ENCODE data around the gene CLASP2.

CLASP2 gene

DNA sequence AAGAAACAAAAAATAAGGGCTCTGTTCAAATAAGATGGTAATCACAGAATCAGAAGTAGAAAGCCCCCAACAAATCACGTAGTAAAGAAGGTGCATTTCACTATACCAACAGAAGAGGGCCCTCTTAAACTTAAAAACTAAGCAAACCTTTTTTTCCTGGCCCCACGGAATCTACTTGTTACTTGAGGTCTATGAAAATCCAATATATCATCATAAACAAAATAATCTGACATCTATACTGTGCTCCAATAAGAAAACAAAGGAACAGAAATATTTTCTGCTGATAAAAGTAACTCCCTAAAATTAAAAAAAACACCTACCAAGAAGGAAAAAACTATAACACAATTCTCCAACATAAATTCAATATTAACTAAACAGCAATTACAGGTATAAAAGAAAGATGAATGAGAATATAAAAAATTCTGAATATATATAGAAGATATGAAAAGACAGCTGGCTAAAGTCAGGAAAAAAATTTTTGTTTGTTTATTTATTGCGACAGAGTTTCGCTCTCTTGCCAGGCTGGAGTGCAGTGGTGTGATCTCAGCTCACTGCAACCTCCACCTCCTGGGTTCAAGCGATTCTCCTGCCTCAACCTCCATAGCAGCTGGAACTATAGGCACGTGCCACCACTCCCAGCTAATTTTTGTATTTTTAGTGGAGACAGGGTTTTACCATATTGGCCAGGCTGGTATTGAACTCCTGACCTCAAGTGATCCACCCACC is 81.8 kb downstream of the CLASP2 start:
- DNase-seq (ENCODE audit: low read depth), result no peak

GRCh38 chr3:33634262-33634661 is 83.8 kb downstream of the CLASP2 start:
- DNase-seq (ENCODE audit: low read depth), result no peak

GRCh38 chr3:33629219-33629618 is 88.8 kb downstream of the CLASP2 start:
- DNase-seq (ENCODE audit: low read depth), result no peak

- no peak for DNase-seq (ENCODE audit: low read depth)
Measured at GRCh38 chr3:33624756-33625155, 93.3 kb downstream of the CLASP2 start.

DNA sequence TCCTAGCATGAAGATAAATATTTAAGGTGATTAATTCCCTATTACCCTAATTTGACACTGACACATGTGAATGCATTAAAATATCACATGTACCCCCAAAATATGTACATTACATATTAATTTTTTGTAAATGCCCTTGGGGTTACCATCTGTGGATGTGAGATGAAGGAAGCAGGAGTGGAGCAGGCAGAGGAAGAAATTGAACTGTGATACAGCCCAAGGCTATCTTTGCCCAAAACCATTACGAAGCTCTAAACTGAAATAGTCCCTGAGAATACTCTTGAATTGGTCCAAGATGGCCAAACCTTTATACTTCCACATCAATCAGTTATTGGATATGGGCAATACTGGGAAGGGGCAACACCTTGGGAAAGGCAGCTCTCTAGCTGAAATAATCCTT is 105.0 kb downstream of the CLASP2 start:
- no peak for DNase-seq (ENCODE audit: low read depth)

DNA sequence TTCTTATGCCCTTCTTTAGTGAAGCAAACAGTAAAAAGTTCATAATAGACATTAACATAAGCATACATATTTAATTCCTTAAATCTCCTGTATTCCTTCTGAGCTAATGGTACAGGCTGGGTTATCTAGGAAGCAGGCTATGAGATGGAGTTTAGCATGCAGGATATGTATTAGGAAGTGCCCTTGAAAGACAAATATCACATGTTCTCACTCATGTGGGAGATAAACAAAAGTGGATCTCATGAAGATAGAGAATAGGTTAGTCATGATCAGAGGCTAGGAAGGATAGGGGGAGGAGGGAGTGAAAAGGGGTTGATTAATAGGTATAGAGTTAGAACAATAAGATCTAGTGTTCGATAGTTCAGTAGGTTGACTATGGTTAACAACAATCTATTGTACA is 105.4 kb downstream of the CLASP2 start:
- DNase-seq (ENCODE audit: low read depth), result no peak

- DNase-seq (ENCODE audit: low read depth), result no peak
Measured at GRCh38 chr3:33602829-33603228, 115.2 kb downstream of the CLASP2 start.

GRCh38 chr3:33597257-33597689 is 120.8 kb downstream of the CLASP2 start:
- DNase-seq (ENCODE audit: low read depth), result no peak

- no peak for DNase-seq (ENCODE audit: low read depth)
Measured at GRCh38 chr3:33592999-33593398, 125.1 kb downstream of the CLASP2 start.

DNA sequence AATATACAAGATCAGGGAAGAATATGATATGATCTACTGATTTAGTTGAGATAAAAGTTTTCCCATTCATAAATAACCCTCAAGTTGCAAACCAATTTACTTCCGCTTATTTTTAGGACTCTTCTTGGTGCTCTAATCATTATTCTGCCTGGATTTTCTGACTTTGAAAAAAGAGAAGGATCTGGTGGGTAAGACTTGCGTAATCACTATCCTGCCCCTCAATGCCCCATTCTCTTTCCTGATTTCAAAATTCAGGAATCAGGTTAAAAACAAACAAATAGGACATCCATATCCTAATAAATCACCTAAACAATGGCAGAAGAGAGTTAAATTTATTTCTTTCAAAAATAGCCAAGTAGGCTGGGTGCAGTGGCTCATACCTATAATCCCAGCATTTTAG is 127.5 kb downstream of the CLASP2 start:
- DNase-seq (ENCODE audit: low read depth), result no peak

- no peak for DNase-seq (ENCODE audit: low read depth)
Measured at GRCh38 chr3:33586402-33586801, 131.7 kb downstream of the CLASP2 start.

GRCh38 chr3:33582234-33582633 is 135.8 kb downstream of the CLASP2 start:
- DNase-seq (ENCODE audit: low read depth), result no peak

DNA sequence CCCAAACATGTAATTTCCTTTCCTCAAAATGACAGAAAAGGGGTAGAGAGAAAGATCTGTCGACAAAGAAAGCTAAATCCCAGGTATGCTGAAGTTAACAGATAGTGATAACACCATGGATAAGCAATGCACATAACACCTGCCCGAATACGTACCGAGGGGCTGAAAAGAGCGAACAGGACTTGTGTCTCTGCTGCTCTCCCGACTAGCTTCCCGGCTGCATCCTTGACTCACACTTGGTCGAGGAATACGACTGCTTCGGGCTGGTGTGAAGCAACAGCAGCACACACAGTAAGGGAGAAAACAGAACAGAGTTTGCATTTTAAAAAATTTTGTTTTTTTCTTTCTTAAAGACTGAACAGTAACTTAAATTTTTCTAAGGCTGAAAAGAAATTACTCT is 136.4 kb downstream of the CLASP2 start:
- DNase-seq (ENCODE audit: low read depth), result no peak

DNA sequence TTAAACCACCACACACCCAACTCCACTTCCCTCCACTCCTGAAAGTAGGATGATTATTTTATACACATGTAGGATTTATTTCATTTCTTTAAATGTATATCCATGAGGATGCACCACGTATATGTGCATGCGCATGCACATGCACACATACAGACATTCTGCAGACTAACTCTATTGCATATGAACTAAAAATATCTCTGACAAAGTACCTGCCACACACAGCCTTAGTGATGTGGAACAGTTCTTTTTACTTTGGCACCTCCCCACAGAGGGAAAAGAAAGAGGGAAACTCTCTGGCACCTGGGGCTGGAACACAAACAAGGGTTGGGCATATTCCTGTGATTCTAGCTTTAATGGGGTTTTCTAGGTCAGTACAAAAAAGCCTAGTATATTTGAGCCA is 138.2 kb downstream of the CLASP2 start:
- no peak for DNase-seq (ENCODE audit: low read depth)

DNA sequence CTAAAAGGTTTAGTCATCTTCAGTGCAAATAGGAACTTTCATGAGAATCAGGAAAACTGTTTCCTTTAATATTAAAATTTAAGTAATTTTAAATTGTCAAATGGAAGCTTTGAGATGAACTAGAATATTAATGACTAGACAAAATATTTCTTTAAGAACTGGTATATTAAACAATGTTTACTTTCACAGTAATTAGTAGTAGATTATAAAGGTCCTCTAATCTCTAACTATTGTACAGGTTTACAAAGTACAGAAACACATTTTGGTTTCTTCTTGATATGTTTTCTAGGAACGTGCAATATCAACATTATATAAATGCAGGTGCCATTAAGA is 138.9 kb downstream of the CLASP2 start:
- no peak for DNase-seq (ENCODE audit: low read depth)

- no peak for DNase-seq (ENCODE audit: low read depth)
Measured at GRCh38 chr3:33578325-33579177, 139.5 kb downstream of the CLASP2 start.

GRCh38 chr3:33577588-33577987 is 140.5 kb downstream of the CLASP2 start:
- no peak for DNase-seq (ENCODE audit: low read depth)

DNA sequence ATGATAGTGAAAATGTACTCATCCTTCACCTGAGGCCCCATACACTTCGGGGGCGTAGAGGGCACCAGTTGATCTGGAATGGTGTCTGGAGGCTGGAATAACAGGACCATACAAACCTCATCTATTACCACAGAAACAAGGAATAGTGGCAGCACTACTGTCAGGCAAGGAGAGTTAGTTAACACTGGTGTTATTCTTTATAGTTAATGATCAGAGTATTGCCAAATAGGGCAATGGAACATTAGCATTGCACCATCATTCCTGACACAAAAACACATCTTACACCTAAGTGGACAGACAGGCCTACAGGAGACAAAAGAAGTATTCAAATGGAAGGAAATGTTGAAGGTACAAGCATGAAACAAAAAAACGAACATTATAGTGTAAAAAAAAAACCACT is 140.9 kb downstream of the CLASP2 start:
- no peak for DNase-seq (ENCODE audit: low read depth)

DNA sequence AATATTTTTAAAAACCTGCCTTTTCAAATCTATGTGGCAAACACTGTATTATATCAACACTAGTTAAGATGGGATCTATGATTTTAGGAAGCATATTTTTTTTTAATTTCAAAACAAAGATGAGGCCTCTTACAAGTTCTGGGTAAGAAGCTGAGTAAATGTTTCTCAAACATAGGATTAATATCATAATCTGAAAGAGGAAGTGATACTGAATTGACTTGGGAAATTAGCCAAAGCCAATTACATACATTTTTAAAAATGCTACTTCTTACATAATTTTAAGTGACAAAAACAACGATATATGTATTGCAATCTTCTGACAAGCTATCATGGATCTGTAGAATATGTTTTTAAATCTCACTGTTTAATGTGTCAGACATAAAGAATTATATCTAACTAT is 142.7 kb downstream of the CLASP2 start:
- DNase-seq (ENCODE audit: low read depth), result no peak

GRCh38 chr3:33557829-33558228 is 160.2 kb downstream of the CLASP2 start:
- no peak for DNase-seq (ENCODE audit: low read depth)

DNA sequence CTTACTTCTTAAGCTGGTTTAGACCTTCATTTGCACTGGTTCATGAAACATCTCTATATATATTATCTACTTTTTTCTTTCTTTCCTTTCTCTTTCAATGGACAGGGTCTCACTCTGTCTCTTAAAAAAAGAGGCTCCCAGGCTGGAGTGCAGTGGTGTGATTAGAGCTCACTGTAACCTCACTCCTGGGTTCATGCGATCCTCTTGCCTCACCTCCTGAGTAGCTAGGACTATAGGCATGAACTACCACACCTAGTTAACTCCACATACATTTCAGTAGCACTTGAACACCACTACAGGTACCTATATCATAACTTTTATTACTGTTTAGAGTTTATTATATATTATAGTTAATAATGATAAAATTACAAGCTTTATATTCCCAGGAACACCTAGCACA is 160.8 kb downstream of the CLASP2 start:
- DNase-seq (ENCODE audit: low read depth), result no peak

GRCh38 chr3:33547101-33547500 is 171.0 kb downstream of the CLASP2 start:
- no peak for DNase-seq (ENCODE audit: low read depth)

DNA sequence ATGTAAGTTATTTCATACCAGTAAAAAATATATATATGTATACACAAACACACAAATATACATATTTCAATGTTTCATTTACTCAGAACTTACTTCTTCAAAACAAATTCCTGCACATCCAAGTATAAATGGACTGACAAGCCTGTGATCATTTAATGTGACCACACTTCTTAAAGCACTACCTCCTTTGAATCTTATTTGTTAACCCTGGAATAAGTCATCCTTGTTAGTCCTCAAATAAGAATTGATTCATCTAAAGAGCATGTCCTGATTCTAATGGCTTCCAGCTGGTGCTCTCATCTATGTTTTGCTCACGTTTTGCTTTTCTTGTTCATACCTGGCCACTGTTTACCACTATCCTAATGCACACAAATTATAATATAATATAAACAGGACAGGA is 173.9 kb downstream of the CLASP2 start:
- DNase-seq (ENCODE audit: low read depth), result no peak

DNA sequence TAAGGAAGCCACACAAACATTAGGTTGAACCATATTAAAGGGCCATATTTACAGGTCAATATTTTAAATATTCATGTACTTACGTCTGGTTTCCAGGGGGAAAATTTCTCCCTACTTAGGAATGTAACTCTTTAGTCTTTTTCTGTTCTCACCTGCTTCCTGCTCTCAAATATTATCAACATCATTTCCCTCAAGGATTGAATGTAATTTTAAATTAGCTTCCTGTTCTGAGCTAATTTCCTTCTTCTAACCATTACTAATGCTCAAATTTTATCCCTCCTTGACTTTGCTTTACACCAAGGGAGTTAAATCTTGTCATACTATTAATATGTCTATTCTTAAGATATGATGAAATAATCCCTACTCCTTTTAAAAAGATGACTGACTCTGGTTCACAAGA is 174.5 kb downstream of the CLASP2 start:
- DNase-seq (ENCODE audit: low read depth), result no peak

Measured in stimulated activated CD8-positive, alpha-beta memory T cell treated with anti-CD3 and anti-CD28 coated beads, Interleukin-15, amount 100 ng/mL, for 24 hours (primary cell).